ACHN (cell line): ENCODE results near the gene LRRFIP1.

ENCODE experiments used
- DNase-seq: peaks from one replicate; pipeline ENCODE4 v3.0.0-alpha.2; 2015
- in situ Hi-C: cut with HindIII; loops from 2 replicates; pipeline ENCODE4 v1.10.0; 2017; ENCODE audit warnings: low sequenced_read_pairs, low pct_ligation_motif_present, low pct_unique_long_range_greater_than_20kb

The LRRFIP1 gene

DNA sequence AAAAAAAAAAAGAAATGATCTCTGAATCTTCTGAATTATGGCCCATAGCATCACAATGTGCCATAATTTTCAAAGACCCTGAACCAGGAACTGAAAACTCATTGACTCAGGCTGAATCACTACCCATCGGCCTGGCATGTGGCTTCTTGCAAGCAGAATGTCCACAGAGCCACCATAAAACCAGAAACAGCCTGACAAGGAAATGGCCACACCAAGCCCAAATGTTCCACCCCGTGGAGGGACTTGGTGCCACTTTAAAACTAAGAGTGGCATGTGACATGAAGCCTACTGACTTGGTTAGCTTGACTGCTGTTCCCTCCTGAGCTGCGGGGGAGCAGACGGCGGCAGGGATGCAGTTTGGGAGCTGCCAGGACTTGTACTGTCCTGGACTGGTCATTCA, 100.0 kb downstream of the LRRFIP1 start:
- in situ Hi-C loops = no loop called here
- no peak for DNase-seq

- in situ Hi-C loops = no loop called here
- no peak for DNase-seq
Measured at GRCh38 chr2:237729681-237730475, 102.5 kb downstream of the LRRFIP1 start.

DNA sequence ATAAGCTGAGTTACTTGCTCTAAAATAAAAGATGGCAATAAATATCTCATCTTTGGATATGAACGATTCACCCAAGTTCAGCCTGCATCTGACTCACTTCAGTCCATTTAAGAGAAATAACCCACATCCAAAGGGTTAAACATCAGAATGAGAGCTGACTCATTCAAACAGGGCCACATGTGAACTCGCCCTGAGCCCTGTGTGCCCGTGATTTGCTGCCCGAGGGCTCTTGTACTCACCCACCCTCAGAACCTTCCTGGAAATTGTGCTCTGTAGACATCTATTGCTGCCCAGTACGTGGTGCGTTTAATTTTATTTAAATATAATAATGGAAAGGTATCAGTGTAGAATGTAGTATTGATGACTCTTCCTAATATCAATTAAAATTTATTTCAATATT, 104.3 kb downstream of the LRRFIP1 start:
- DNase-seq = peak; percentile 69
- in situ Hi-C loops = no loop called here

DNA sequence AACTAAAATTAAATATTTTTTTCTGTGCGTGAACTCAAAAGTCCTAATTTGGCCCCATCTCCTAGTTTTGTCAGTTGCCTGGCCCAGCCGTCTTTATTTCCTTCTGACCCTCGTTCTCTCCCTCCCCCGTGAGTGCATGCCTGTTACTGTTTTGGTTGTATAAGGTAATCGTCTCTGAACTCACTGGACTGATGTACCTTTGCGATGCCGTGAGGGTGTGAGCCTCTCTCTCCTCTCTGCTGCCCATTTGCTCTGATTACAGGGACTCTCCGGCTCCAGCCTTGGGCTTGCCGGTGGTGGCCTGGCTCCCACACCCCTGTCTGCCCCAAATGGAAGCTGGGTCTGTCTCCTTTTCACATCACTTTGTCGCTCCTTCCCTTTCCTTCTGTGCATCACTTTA, 104.7 kb downstream of the LRRFIP1 start:
- DNase-seq = no peak
- in situ Hi-C loops = no loop called here

- in situ Hi-C loops = no loop called here
- DNase-seq = no peak
Measured at GRCh38 chr2:237732790-237733381, 105.5 kb downstream of the LRRFIP1 start.

DNA sequence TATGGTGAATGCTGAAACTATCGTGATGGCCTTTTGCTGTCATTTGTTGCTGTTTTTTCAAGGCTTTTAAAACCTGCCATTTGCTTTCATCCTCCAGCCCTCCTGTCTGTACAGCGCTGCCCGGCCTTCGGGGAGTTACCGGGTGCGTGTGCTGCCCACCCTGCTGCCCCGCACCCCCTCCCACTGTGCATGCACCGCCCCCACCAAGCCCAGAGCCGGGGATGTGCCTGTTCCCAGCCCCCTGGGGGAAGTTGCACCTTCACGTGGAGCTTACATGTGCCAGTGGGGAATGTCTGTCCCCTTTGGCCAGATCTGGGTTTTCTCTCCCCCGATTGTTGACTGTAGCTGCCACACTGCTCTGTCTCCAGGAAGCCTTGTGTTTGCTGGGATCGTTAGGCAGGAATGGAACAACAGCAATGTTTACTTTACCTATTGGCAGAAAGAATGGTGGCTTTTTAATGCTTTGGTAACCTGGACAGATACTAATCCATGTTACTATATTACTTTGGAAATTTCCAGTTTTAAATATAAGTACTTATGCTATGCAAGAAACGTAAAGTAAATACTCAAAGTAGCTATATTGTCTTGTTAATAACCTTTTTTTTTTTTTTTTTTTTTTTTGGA, 106.4 kb downstream of the LRRFIP1 start:
- DNase-seq = no peak
- in situ Hi-C loops = no loop called here

DNA sequence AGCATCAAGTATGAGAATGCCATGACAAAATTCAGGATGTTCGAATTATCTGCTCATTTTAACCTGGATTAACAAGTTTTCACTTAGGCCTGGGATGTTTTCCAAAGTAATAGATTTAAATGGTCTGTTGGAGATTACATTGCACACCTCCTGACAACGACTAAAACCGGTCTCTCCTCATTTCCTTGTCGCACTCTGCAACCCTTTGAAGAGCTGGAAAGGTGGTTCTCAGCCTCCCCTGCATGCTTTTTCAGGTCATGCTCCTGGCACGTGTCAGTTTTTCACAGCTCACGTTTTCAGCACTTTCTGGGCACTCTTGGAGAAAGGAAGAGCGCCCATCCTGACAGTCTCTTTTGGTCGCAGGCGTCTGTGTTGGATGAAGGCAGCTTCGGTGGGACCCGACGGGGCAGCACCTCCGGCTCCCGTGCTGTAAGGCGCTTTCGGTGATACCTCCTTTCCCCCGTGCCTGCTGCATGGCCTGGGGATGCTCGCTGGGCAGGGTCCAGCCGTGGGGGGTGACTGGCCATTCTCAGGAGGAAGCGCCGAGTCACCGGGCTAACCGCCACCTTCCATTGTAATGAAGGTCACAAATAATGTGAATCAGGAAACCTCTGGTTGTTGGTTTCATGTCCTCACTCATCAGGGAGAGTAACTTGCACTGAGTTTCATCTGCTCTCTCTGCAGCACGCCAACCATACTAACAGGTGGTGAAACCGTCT, 107.7 kb downstream of the LRRFIP1 start:
- in situ Hi-C loops = no loop called here
- no peak for DNase-seq

- in situ Hi-C loops = no loop called here
- no peak for DNase-seq
Measured at GRCh38 chr2:237735798-237736197, 108.4 kb downstream of the LRRFIP1 start.

DNA sequence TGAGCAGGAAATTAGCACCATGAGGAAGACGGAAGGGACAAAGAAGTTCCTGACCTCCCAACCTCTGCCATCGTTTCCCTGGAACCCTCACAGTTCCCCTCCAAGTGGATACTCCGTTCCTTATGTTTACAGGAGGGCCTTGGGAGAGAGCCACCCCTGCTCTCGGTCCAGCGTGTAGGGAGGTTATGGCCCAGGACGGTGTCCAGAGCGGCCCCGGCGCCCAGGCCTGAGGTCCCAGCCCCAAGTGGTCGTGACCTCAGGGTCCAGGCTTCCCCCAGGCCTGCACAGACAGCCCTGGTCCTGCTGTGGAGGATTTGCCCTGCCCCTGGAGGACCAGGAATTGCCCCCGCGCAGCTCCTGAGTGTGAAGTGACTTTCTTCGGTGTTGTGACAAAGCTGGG, 109.4 kb downstream of the LRRFIP1 start:
- in situ Hi-C loops = no loop called here
- DNase-seq = no peak

DNA sequence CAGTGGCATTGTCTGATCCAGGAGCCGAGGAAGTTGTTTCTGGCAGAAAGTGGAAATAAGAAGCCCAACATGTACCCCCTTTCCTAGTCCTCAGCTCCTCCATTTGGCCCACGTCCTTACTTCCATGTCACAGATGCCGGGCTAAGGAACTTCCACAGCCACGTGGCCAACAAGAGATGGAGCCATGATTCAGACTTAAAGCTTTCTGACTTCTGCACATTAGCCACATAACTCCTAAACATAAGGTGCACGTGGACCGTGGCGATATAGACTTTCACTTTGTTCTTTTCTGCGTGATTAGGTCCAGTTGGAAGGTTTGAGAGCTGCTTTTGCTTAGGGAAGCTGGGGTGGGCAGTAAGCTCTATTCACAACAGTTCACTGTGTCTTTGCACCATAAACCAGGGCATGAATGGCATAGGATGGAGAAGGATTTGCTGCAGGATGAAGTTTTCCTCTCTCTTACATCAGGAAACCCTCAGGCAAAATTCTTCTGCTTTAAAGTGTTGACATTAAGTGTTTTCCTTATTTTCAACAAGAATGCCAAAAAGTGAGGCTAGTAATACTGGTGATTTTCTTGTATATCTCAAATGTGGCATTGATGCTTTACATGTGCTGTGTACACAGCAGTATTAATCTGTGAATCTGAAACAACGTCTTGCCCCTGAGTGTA, 109.9 kb downstream of the LRRFIP1 start:
- no peak for DNase-seq
- in situ Hi-C loops = no loop called here

DNA sequence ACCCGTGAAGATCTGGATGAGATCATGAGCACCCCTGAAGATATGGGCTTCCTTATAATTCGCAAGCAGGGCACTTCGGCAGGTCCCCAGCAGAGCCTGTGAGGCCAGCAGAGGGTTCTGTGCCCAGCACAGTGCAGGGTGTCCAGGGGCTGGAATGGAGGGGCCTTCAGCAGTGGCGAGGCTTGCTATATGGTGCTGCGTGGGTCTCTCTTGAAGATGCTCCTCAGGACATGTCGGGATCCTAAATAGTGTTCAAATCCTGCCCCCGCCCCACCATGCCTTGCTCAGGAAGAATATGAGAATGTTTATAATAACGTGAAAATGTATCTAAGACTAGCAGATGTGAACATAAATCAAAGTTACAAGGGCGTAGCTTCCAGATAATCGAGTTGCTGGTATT, 110.9 kb downstream of the LRRFIP1 start:
- no peak for DNase-seq
- in situ Hi-C loops = no loop called here

DNA sequence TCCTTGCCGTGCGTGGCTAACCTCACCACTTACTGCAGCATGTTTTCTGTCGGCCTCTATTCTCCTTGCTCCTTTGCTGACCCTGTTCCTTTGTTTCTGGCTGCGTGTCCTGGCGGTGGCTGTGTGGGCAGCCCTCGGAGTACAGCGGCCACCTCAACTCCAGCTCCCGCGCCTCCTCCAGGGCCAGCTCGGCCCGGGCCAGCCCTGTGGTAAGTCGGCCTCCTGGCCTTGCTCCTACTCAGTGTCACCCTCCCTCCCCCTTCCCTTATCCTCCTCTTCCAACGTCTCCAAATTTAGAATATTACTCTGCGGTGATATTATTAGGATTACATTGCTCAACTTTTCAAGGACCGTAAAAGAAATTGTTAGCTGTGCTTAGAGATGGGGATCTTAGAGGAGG, 111.7 kb downstream of the LRRFIP1 start:
- no peak for DNase-seq
- in situ Hi-C loops = no loop called here

- in situ Hi-C loops = no loop called here
- DNase-seq = no peak
Measured at GRCh38 chr2:237742191-237742590, 114.8 kb downstream of the LRRFIP1 start.

- in situ Hi-C loops = no loop called here
Measured at GRCh38 chr2:237742614-237743013, 115.2 kb downstream of the LRRFIP1 start.

GRCh38 chr2:237743024-237743423, 115.6 kb downstream of the LRRFIP1 start:
- DNase-seq = no peak
- in situ Hi-C loops = no loop called here

More at GRCh38 chr2:237742614-237743013, 115.2 kb downstream of the LRRFIP1 start:
- no peak for DNase-seq

DNA sequence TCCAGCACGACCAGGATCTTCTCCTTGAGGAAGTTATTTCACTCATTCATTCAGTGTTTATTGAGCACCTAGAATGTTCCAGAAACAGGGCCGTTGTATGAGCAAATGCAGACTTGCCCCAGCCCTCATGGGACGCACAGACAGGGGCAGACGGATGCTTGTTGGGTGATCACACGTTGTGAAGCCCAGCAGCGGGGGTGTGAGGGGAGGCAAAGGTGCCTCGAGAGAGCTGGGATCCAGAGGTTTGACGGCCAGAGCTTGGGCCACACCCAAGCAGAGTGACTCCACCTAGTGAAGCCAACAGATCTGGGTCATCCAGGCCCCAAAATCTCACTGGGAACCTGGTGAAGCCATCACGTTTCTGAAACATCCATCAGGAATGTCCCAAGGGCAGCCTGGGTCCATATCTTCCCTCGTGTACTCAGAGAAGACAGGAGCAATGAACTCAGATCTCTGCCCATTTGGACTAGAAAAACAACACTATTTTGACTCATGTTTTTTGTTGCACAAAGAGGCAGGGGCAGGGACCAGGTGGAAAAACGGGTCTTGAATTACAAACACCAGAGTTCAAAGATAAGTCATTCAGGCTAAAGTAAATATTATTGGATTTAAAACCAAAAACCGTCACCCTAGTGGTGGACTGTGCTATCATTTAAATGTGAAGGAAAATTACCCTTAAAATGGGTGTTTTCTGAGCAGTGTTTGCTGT, 116.3 kb downstream of the LRRFIP1 start:
- no peak for DNase-seq
- in situ Hi-C loops = no loop called here

DNA sequence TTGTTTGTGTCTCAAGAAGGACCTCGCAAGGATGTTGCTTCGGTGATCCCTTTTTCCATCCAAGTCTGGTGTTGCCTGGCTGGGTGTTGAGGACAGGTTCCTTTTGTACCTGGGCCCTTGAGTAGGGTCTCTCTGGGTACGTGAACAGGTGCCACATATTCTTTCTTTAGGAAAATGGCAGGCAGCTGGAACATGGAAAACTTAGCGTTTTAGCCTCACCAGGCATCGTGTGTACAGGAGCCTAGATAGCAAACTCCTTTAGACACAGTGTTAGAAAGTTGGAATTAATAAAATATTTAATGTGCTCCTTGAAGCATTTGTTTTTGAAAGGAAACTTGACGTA, 116.9 kb downstream of the LRRFIP1 start:
- in situ Hi-C loops = no loop called here
- DNase-seq = no peak

- peak; percentile 69 for DNase-seq
- in situ Hi-C loops = no loop called here
Measured at GRCh38 chr2:237744613-237745249, 117.3 kb downstream of the LRRFIP1 start.
